HepG2 (cell line): ENCODE results near the gene HAND1. TPM values are rescaled to one million over a fixed set of nuclear protein-coding genes. Genes with fewer than 3 reads are reported as not detected.

Experiments
- ATF5 ChIP-seq: sonication (generic); formaldehyde crosslinking; IDR thresholded peaks from 2 replicates; pipeline ENCODE4 v1.4.0; 2020; ENCODE audit warnings: mild to moderate bottlenecking, low read depth, missing genetic modification reagents
- DMAP1 ChIP-seq: IDR thresholded peaks from 2 replicates; pipeline ENCODE4 v1.6.1; 2016
- DPF2 ChIP-seq: sonication (generic); formaldehyde crosslinking; IDR thresholded peaks from 2 replicates; pipeline ENCODE4 v1.4.0; 2020; ENCODE audit warnings: mild to moderate bottlenecking, low read depth, missing genetic modification reagents, borderline replicate concordance
- ESRRA ChIP-seq: sonication (generic); formaldehyde crosslinking; IDR thresholded peaks from 2 replicates; pipeline ENCODE4 v1.5.1; 2020; ENCODE audit warnings: mild to moderate bottlenecking, low read depth, missing genetic modification reagents
- HMGXB4 ChIP-seq, 2 experiments: sonication (generic) in 1 of 2; formaldehyde crosslinking in 1 of 2; IDR thresholded peaks; 2 replicates each; pipeline versions ENCODE4 v1.4.0 to v1.6.1; 2018 to 2020; ENCODE audit warnings: missing genetic modification reagents in 2 of 2, borderline replicate concordance in 1 of 2, low read depth in 1 of 2, mild to moderate bottlenecking in 1 of 2, missing biosample characterization in 1 of 2
- KDM2A ChIP-seq: sonication (generic); formaldehyde crosslinking; IDR thresholded peaks from 2 replicates; pipeline ENCODE4 v1.4.0; 2020; ENCODE audit warnings: low read depth, missing genetic modification reagents, borderline replicate concordance
- PITX1 ChIP-seq: sonication (generic); formaldehyde crosslinking; IDR thresholded peaks from 2 replicates; pipeline ENCODE4 v1.5.1; 2020; ENCODE audit warnings: mild to moderate bottlenecking, missing genetic modification reagents
- PRPF4 ChIP-seq: fragments of 200-400 bp; formaldehyde crosslinking; IDR thresholded peaks from 2 replicates; pipeline ENCODE4 v1.6.1; 2016; ENCODE audit warnings: low read length, low read depth; ENCODE audit not compliant: poor library complexity, severe bottlenecking
- U2AF2 ChIP-seq: fragments of 200-400 bp; formaldehyde crosslinking; IDR thresholded peaks from 2 replicates; pipeline ENCODE4 v1.6.1; 2017; ENCODE audit warnings: low read depth, mild to moderate bottlenecking, low read length
- YY1 ChIP-seq: IDR thresholded peaks from 2 replicates; pipeline ENCODE4 v1.6.1; 2011; ENCODE audit warnings: low read length, low read depth, moderate library complexity, mild to moderate bottlenecking; ENCODE audit not compliant: insufficient read depth, insufficient replicate concordance
- ZBTB1 ChIP-seq: sonication (generic); formaldehyde crosslinking; IDR thresholded peaks from 2 replicates; pipeline ENCODE4 v1.4.0; 2020; ENCODE audit warnings: missing genetic modification reagents, borderline replicate concordance
- ZMYM3 ChIP-seq: sonication (generic); formaldehyde crosslinking; IDR thresholded peaks from 2 replicates; pipeline ENCODE4 v1.5.1; 2020; ENCODE audit warnings: mild to moderate bottlenecking, missing genetic modification reagents
- ZNF18 ChIP-seq: sonication (generic); formaldehyde crosslinking; IDR thresholded peaks from 2 replicates; pipeline ENCODE4 v1.8.0; 2022; ENCODE audit warnings: mild to moderate bottlenecking, missing genetic modification reagents; ENCODE audit not compliant: insufficient replicate concordance
- ZNF274 ChIP-seq: sonication (generic); formaldehyde crosslinking; IDR thresholded peaks from 2 replicates; pipeline ENCODE4 v1.5.1; 2020; ENCODE audit warnings: mild to moderate bottlenecking, missing genetic modification reagents
- ZNF276 ChIP-seq: sonication (generic); formaldehyde crosslinking; IDR thresholded peaks from 2 replicates; pipeline ENCODE4 v1.4.0; 2020; ENCODE audit warnings: mild to moderate bottlenecking, low read depth, missing genetic modification reagents
- ZNF296 ChIP-seq: sonication (generic); formaldehyde crosslinking; conservative IDR thresholded peaks from 2 replicates; pipeline ENCODE4 v1.5.0; 2020; ENCODE audit warnings: mild to moderate bottlenecking, missing genetic modification reagents
- ZNF501 ChIP-seq: sonication (generic); formaldehyde crosslinking; IDR thresholded peaks from 2 replicates; pipeline ENCODE4 v1.5.1; 2020; ENCODE audit warnings: mild to moderate bottlenecking, moderate library complexity, missing genetic modification reagents
- ZNF660 ChIP-seq: sonication (generic); formaldehyde crosslinking; IDR thresholded peaks from 2 replicates; pipeline ENCODE4 v1.5.1; 2020; ENCODE audit warnings: mild to moderate bottlenecking, low read depth, missing genetic modification reagents, borderline replicate concordance
- ZNF737 ChIP-seq: sonication (generic); formaldehyde crosslinking; IDR thresholded peaks from 2 replicates; pipeline ENCODE4 v1.5.0; 2020; ENCODE audit warnings: missing genetic modification reagents, mild to moderate bottlenecking, borderline replicate concordance
- ZSCAN29 ChIP-seq: sonication (generic); formaldehyde crosslinking; conservative IDR thresholded peaks from 2 replicates; pipeline ENCODE4 v1.4.0; 2020; ENCODE audit warnings: mild to moderate bottlenecking, missing genetic modification reagents
- polyA plus RNA-seq, 8 experiments: library from polyadenylated mRNA; depleted of rRNA in 3 of 8; stranded (reverse) in 7 of 8; unstranded in 1 of 8; fragments of >200 nt; fragmentation: Illumina TruSeq in 4 of 8; extraction: Trizol in 4 of 8; gene quantifications; 2 replicates each; pipeline versions ENCODE4 v1.2.1 to v1.2.3, GENCODE V29; 2011 to 2016; ENCODE audit warnings: low read depth in 4 of 8, missing spikeins in 1 of 8, mixed read lengths in 1 of 8; ENCODE audit not compliant: insufficient read depth in 1 of 8
- total RNA-seq, 5 experiments: library from RNA; depleted of rRNA; stranded (reverse); fragments of >200 nt; fragmentation: Illumina TruSeq; extraction: Trizol; gene quantifications; 2 replicates each; pipeline ENCODE4 v1.2.3, GENCODE V29; 2016; ENCODE audit warnings: low read depth in 1 of 5

HAND1 gene
- total and polyA plus RNA-seq, 2 of the 13 experiments (the other 11 are each of a cell fraction or from before 2014, with no cell fraction given): not detected

DNA sequence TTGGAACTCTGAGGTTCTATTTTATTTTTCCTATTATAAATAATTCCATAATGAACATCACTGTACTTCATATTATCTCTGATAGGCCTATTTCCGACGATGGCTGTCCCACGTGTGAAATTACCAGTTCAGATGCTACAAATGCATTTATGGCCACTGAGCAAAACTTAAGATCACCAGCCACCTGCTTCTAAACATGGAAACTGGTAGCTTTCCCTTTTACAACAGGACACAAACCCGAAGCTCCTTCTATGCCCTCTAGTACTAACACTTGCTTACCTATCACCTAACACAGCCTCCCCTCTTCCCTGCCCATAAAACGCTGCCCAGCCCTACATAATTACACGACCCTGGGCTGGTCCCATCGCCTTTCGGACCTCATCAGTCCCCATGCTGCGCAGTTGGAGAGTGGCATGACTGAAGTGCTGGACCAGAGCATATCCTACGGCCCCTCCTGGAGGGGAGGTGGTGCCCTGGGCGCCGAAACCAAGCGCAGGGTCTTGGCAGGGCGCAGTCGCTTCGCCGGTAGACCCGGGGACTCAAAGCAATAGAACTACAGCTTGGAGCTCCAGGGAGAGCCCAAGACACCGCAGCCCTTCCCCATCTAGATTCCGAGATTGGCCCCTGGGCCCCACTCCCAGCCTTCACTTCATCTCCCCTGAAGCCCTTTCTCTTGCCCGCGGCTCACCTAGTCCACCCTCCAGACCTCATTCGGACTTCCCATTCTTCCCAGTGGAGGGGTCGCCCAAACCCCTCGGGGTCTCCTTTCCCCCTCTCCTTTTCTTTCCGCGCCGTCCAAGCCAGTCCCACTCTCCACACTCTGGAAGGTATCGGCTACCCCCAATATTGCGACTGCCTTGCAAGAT, 33.2 kb downstream of the HAND1 start (continued):
- TF ChIP-seq ZNF18 (CRISPR knock-in tag) (peak; percentile 21), ZNF296 (CRISPR knock-in tag) (no peak), ZSCAN29 (0 out of 2 replicates have a peak, but pooled peaks have one; percentile 10), ATF5 (no peak), PITX1 (CRISPR knock-in tag) (no peak), KDM2A (peak; percentile 46; the same call in 1 of the 2 replicates), ZNF501 (CRISPR knock-in tag) (0 out of 2 replicates have a peak, but pooled peaks have one; percentile 33), ZMYM3 (no peak), ZBTB1 (CRISPR knock-in tag) (no peak), DMAP1 (CRISPR knock-in tag) (peak; percentile 11; the same call in 1 of the 2 replicates), HMGXB4 (CRISPR knock-in tag; IDR thresholded peaks at IDR 0.05; ENCODE audit: borderline replicate concordance in 1 of 2, low read depth in 1 of 2) (no peak), ZNF274 (CRISPR knock-in tag) (no peak), DPF2 (CRISPR knock-in tag) (no peak), YY1 (no peak), PRPF4 (no peak), ZNF276 (CRISPR knock-in tag) (no peak), ZNF737 (CRISPR knock-in tag) (no peak), U2AF2 (no peak), ESRRA (no peak), ZNF660 (CRISPR knock-in tag) (no peak)
